SK-N-MC (cell line): ENCODE measurements around the gene PC.

ENCODE experiments used
- DNase-seq: peaks from one replicate; pipeline ENCODE4 v3.0.0-alpha.2; 2011; ENCODE audit warnings: low read depth, low spot score
- H3K27ac ChIP-seq: fragments of 200-600 bp; sonication (generic); 2 replicates; pipeline ENCODE4 v1.5.1; 2016; ENCODE audit warnings: mixed run types
- H3K36me3 ChIP-seq: fragments of 200-600 bp; sonication (generic); 2 replicates; pipeline ENCODE4 v1.6.1; 2017; ENCODE audit warnings: antibody characterized with exemption, low read length, mixed read lengths; ENCODE audit not compliant: insufficient read depth
- H3K4me3 ChIP-seq: fragments of 200-600 bp; sonication (generic); 2 replicates; pipeline ENCODE4 v1.5.1; 2016
- H3K9ac ChIP-seq: fragments of 200-600 bp; sonication (generic); 2 replicates; pipeline ENCODE4 v1.8.0; 2017; ENCODE audit warnings: mixed run types, mixed read lengths; ENCODE audit not compliant: insufficient read length
- H3K9me3 ChIP-seq: fragments of 200-600 bp; sonication (generic); 2 replicates; pipeline ENCODE4 v1.6.1; 2017; ENCODE audit warnings: low read depth, mild to moderate bottlenecking, antibody characterized with exemption, low read length, moderate library complexity, mixed read lengths
- EZH2 ChIP-seq: fragments of 200-600 bp; sonication (generic); IDR thresholded peaks from one replicate; pipeline ENCODE4 v1.6.1; 2017; ENCODE audit warnings: antibody characterized with exemption
- FOXP2 ChIP-seq: optimal IDR thresholded peaks from 2 replicates; pipeline ENCODE3; 2011; ENCODE audit warnings: mild to moderate bottlenecking, moderate library complexity; ENCODE audit not compliant: insufficient read depth; ENCODE audit errors: extremely low read length, control extremely low read depth
- POLR2AphosphoS5 ChIP-seq: IDR thresholded peaks from 2 replicates; pipeline ENCODE4 v1.6.1; 2012; ENCODE audit warnings: mild to moderate bottlenecking, low read depth, low read length, borderline replicate concordance

Gene PC

GRCh38 chr11:66914505-66914904 is 43.7 kb downstream of the PC start:
- no peak for DNase-seq
- no peak for TF ChIP-seq POLR2AphosphoS5
- no peak for TF ChIP-seq FOXP2
- no peak for TF ChIP-seq EZH2
- H3K36me3 ChIP-seq: no peaks in the 10 kb centered on the region
- no peaks in the 10 kb centered on the region for H3K9me3 ChIP-seq
- no peak overlapping the region for H3K9ac ChIP-seq
- H3K4me3 ChIP-seq: no peak overlapping the region
- no peak overlapping the region for H3K27ac ChIP-seq

GRCh38 chr11:66912911-66913310 is 45.3 kb downstream of the PC start:
- no peak for TF ChIP-seq FOXP2
- H3K36me3 ChIP-seq: no peaks in the 10 kb centered on the region
- H3K9ac ChIP-seq: no peak overlapping the region
- no peak overlapping the region for H3K27ac ChIP-seq
- no peak overlapping the region for H3K4me3 ChIP-seq
- DNase-seq: no peak
- H3K9me3 ChIP-seq: no peaks in the 10 kb centered on the region

- Histone ChIP-seq H3K27ac (no peak overlapping the region), H3K9me3 (no peaks in the 10 kb centered on the region), H3K4me3 (no peak overlapping the region), H3K9ac (no peak overlapping the region), H3K36me3 (no peaks in the 10 kb centered on the region)
- DNase-seq: no peak
- no peak for TF ChIP-seq FOXP2
- TF ChIP-seq POLR2AphosphoS5: no peak
- TF ChIP-seq EZH2: no peak
Observed at GRCh38 chr11:66912361-66912760, 45.8 kb downstream of the PC start.

GRCh38 chr11:66910669-66911068 is 47.5 kb downstream of the PC start:
- no peak overlapping the region for H3K27ac ChIP-seq
- no peak overlapping the region for H3K9ac ChIP-seq
- no peak for DNase-seq
- no peaks in the 10 kb centered on the region for H3K9me3 ChIP-seq
- H3K4me3 ChIP-seq: no peak overlapping the region
- TF ChIP-seq EZH2 (no peak), POLR2AphosphoS5 (no peak), FOXP2 (no peak)
- H3K36me3 ChIP-seq: no peaks in the 10 kb centered on the region

GRCh38 chr11:66910016-66910415 is 48.2 kb downstream of the PC start:
- Histone ChIP-seq H3K27ac (no peak overlapping the region), H3K9me3 (no peaks in the 10 kb centered on the region), H3K9ac (no peak overlapping the region), H3K36me3 (no peaks in the 10 kb centered on the region), H3K4me3 (no peak overlapping the region)
- TF ChIP-seq EZH2: no peak
- TF ChIP-seq FOXP2: no peak
- TF ChIP-seq POLR2AphosphoS5: no peak
- no peak for DNase-seq

GRCh38 chr11:66909181-66909580 is 49.0 kb downstream of the PC start:
- H3K4me3 ChIP-seq: no peak overlapping the region
- no peaks in the 10 kb centered on the region for H3K36me3 ChIP-seq
- no peak for DNase-seq
- H3K9ac ChIP-seq: no peak overlapping the region
- no peak overlapping the region for H3K27ac ChIP-seq
- TF ChIP-seq EZH2 (no peak), POLR2AphosphoS5 (no peak), FOXP2 (no peak)
- H3K9me3 ChIP-seq: no peaks in the 10 kb centered on the region

GRCh38 chr11:66907751-66908630 is 50.2 kb downstream of the PC start:
- no peak for DNase-seq
- Histone ChIP-seq H3K36me3 (no peaks in the 10 kb centered on the region), H3K4me3 (no peak overlapping the region), H3K9me3 (no peaks in the 10 kb centered on the region), H3K27ac (no peak overlapping the region), H3K9ac (no peak overlapping the region)
- TF ChIP-seq FOXP2: no peak
- no peak for TF ChIP-seq POLR2AphosphoS5
- TF ChIP-seq EZH2: no peak

- DNase-seq: no peak
- no peak overlapping the region for H3K27ac ChIP-seq
- no peaks in the 10 kb centered on the region for H3K36me3 ChIP-seq
- H3K9ac ChIP-seq: no peak overlapping the region
- no peaks in the 10 kb centered on the region for H3K9me3 ChIP-seq
- TF ChIP-seq FOXP2 (no peak), EZH2 (no peak), POLR2AphosphoS5 (no peak)
- no peak overlapping the region for H3K4me3 ChIP-seq
Observed at GRCh38 chr11:66906061-66906733, 52.0 kb downstream of the PC start.
